ENCODE data around the gene PAIP2B.

Gene PAIP2B

DNA sequence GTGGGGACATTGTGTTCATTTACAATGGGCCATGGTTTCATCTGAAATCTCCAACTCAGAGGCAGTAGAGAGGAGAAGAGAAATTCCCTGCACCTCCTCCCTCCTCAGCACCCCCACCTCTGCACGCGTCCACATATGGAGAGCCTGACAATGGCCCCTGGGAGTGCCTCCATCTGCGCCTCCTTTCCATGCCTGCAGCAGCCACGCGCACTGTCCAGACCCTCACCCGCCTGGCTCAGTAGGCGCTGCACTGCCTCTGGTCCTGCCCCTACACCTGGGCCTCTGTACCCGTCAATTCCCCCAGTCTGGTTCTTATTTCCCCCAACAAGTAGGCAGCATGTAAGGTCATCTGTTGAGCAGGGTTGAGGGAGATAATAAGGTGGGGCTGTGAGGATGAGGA is 72.6 kb downstream of the PAIP2B start:
- POLR2A ChIA-PET: interaction anchor here (0.9 kb wide), 1 partner anchor 23 kb away, joined by 4 read pairs; no protein-coding TSS in a partner anchor
- DNase-seq (ENCODE audit: extremely low spot score): no peak
- CTCF ChIA-PET: interaction anchor here (0.6 to 3.7 kb wide), 2 partner anchors 13 to 53 kb away, joined by 3 to 11 read pairs; no protein-coding TSS in a partner anchor
- TF ChIP-seq TARDBP (IDR thresholded peaks at IDR 0.05): no peak
- no peak for TF ChIP-seq SP1 (IDR thresholded peaks at IDR 0.05)
- no peak for TF ChIP-seq FOXM1 (IDR thresholded peaks at IDR 0.05; ENCODE audit: borderline replicate concordance)
- TF ChIP-seq L3MBTL2 (conservative IDR thresholded peaks at IDR 0.05): no peak

DNA sequence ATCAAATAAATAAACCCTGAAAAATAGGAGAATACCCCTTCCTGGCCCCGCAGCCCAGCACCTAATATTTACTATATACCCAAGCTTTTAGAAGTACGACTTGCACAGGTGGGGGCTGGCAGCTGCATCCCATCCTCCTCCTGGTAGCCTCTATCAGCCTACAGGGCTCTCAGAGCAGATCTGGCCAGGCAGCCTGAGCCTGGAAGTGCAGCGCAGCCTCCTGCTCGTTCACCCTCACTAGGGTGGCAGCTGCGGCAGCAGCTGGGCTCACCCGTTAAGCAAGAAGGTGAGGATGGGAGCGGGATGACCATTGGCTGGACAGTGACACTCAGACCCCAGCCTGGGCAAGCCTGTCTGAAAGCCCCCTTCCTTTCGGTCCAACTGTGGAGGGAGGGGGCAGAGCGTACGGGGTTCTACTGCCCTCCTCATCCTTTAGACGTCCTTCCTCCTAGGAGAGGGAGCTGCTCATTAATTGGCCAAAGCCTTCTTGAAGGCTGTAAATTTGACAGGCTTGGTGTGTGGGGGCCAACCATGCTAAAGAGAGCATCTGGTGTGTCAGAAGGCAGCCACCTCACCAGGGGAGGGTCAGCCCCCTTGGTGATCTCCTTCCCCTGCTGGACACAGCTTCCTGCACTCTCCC is 73.2 kb downstream of the PAIP2B start:
- ChIA-PET POLR2A (no interaction called here), CTCF (interaction anchor here (3.7 kb wide), 1 partner anchor 53 kb away, joined by 11 read pairs; no protein-coding TSS in a partner anchor)
- no peak for DNase-seq (ENCODE audit: extremely low spot score)
- TF ChIP-seq FOXM1 (IDR thresholded peaks at IDR 0.05; ENCODE audit: borderline replicate concordance): no peak
- no peak for TF ChIP-seq SP1 (IDR thresholded peaks at IDR 0.05)

DNA sequence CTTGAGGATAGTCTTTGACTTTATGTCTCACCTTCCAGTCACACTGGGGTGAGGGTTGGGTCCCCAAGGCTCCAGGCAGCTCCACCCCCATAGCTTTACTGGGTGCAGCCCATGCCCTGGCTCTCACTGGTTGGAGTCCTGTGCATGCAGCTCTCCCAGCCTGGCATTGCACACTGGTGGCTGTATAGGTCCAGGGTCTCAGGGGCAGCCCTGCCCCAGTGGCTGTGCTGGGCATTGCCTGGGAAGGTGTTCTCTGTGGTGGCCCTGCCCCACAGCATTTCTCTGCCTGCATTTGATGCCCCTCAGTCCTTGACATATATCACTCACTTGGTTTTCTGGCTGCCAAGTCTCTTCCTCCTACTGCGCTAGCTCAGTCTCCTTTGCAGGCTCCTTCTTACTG is 75.3 kb downstream of the PAIP2B start:
- ChIA-PET POLR2A (interaction anchor here (1.1 kb wide), 1 partner anchor 21 kb away, joined by 4 read pairs; the partner anchor contains the start of gene MPHOSPH10), CTCF (interaction anchor here (0.9 kb wide), 1 partner anchor 72 kb away, joined by 4 read pairs; no protein-coding TSS in a partner anchor)
- DNase-seq (ENCODE audit: extremely low spot score): no peak
- no peak for TF ChIP-seq FOXM1 (IDR thresholded peaks at IDR 0.05; ENCODE audit: borderline replicate concordance)
- no peak for TF ChIP-seq LEF1 (IDR thresholded peaks at IDR 0.05; ENCODE audit: borderline replicate concordance)
- no peak for TF ChIP-seq NFRKB (IDR thresholded peaks at IDR 0.05)
- TF ChIP-seq BHLHE40 (IDR thresholded peaks at IDR 0.05; ENCODE audit: borderline replicate concordance): no peak
- no peak for TF ChIP-seq CTBP1 (IDR thresholded peaks at IDR 0.05; ENCODE audit: borderline replicate concordance)
- no peak for TF ChIP-seq ELF4 (IDR thresholded peaks at IDR 0.05)
- no peak for TF ChIP-seq HDGF (IDR thresholded peaks at IDR 0.05; ENCODE audit: borderline replicate concordance)
- no peak for TF ChIP-seq ZNF384 (IDR thresholded peaks at IDR 0.05)
- no peak for TF ChIP-seq FOXA1 (IDR thresholded peaks at IDR 0.05)
- TF ChIP-seq TARDBP (IDR thresholded peaks at IDR 0.05): no peak
- no peak for TF ChIP-seq L3MBTL2 (conservative IDR thresholded peaks at IDR 0.05)
- TF ChIP-seq, protein P1, sequence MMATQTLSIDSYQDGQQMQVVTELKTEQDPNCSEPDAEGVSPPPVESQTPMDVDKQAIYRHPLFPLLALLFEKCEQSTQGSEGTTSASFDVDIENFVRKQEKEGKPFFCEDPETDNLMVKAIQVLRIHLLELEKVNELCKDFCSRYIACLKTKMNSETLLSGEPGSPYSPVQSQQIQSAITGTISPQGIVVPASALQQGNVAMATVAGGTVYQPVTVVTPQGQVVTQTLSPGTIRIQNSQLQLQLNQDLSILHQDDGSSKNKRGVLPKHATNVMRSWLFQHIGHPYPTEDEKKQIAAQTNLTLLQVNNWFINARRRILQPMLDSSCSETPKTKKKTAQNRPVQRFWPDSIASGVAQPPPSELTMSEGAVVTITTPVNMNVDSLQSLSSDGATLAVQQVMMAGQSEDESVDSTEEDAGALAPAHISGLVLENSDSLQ (IDR thresholded peaks at IDR 0.05): no peak
- TF ChIP-seq ARNT (IDR thresholded peaks at IDR 0.05): no peak
- no peak for TF ChIP-seq SP1 (IDR thresholded peaks at IDR 0.05)
- TF ChIP-seq SUZ12 (IDR thresholded peaks at IDR 0.05): no peak
- TF ChIP-seq FOXK2 (IDR thresholded peaks at IDR 0.05): no peak

GRCh38 chr2:71150082-71150816 is 76.7 kb downstream of the PAIP2B start:
- no peak for DNase-seq (ENCODE audit: extremely low spot score)
- CTCF ChIA-PET: no interaction called here

DNA sequence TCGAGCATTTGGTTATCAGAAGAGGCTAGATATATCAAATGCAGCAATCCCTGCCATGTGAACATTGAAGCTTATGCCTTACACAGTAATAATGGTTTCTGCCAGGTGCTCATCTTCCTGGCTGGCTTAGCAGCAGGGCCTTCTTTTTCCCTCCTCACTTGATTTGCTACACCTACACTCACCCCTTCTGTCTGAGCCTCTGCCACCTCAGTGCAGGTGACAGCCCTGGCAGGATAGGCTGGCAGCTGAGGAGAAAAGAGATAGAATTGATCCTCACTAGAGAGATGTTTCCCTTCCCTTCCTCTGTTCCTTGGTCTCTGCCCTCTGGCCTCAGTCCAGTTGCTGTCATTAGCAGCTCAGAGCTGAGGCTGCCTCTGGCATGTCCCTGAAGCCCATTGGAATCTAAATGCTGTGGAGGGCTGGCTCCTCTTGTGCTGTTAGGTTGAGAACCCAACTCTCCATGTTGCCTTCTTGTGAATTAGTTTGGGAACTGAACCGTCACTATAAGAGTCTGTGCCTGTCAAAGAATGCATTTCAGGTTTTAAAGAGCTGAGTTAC is 78.3 kb downstream of the PAIP2B start:
- ChIA-PET CTCF (interaction anchor here (1.2 kb wide), 1 partner anchor 9 kb away, joined by 3 read pairs; no protein-coding TSS in a partner anchor), POLR2A (interaction anchor here (0.5 to 0.8 kb wide), 2 partner anchors 18 to 890 kb away, joined by 3 read pairs; no protein-coding TSS in a partner anchor)
- no peak for TF ChIP-seq FOXK2 (IDR thresholded peaks at IDR 0.05)
- TF ChIP-seq HDGF (IDR thresholded peaks at IDR 0.05; ENCODE audit: borderline replicate concordance): no peak
- no peak for TF ChIP-seq FOXA1 (IDR thresholded peaks at IDR 0.05)
- TF ChIP-seq L3MBTL2 (conservative IDR thresholded peaks at IDR 0.05): no peak
- TF ChIP-seq SP1 (IDR thresholded peaks at IDR 0.05): no peak
- TF ChIP-seq SUZ12 (IDR thresholded peaks at IDR 0.05): no peak
- TF ChIP-seq, protein P1 (IDR thresholded peaks at IDR 0.05): no peak
- TF ChIP-seq NFRKB (IDR thresholded peaks at IDR 0.05): no peak
- no peak for TF ChIP-seq TARDBP (IDR thresholded peaks at IDR 0.05)
- TF ChIP-seq ELF4 (IDR thresholded peaks at IDR 0.05): no peak
- no peak for TF ChIP-seq CTBP1 (IDR thresholded peaks at IDR 0.05; ENCODE audit: borderline replicate concordance)
- TF ChIP-seq BHLHE40 (IDR thresholded peaks at IDR 0.05; ENCODE audit: borderline replicate concordance): no peak
- no peak for TF ChIP-seq LEF1 (IDR thresholded peaks at IDR 0.05; ENCODE audit: borderline replicate concordance)
- TF ChIP-seq FOXM1 (IDR thresholded peaks at IDR 0.05; ENCODE audit: borderline replicate concordance): no peak
- TF ChIP-seq ARNT (IDR thresholded peaks at IDR 0.05): no peak
- TF ChIP-seq ZNF384 (IDR thresholded peaks at IDR 0.05): no peak

More at GRCh38 chr2:71150082-71150816, 76.7 kb downstream of the PAIP2B start:
- POLR2A ChIA-PET: no interaction called here
- no peak for TF ChIP-seq L3MBTL2 (conservative IDR thresholded peaks at IDR 0.05)
- no peak for TF ChIP-seq NFRKB (IDR thresholded peaks at IDR 0.05)
- TF ChIP-seq HDGF (IDR thresholded peaks at IDR 0.05; ENCODE audit: borderline replicate concordance): no peak
- TF ChIP-seq BHLHE40 (IDR thresholded peaks at IDR 0.05; ENCODE audit: borderline replicate concordance): no peak
- TF ChIP-seq ZNF384 (IDR thresholded peaks at IDR 0.05): no peak
- TF ChIP-seq ARNT (IDR thresholded peaks at IDR 0.05): no peak

GRCh38 chr2:71143782-71144181 is 83.1 kb downstream of the PAIP2B start:
- ChIA-PET POLR2A (interaction anchor here (2.7 kb wide), 1 partner anchor 13 kb away, joined by 10 read pairs; the partner anchor contains the start of genes MCEE and MPHOSPH10), CTCF (no interaction called here)
- DNase-seq (ENCODE audit: extremely low spot score): no peak
- TF ChIP-seq ELF4 (IDR thresholded peaks at IDR 0.05) (no peak), SUZ12 (IDR thresholded peaks at IDR 0.05) (no peak), L3MBTL2 (conservative IDR thresholded peaks at IDR 0.05) (no peak), BHLHE40 (IDR thresholded peaks at IDR 0.05; ENCODE audit: borderline replicate concordance) (no peak), FOXK2 (IDR thresholded peaks at IDR 0.05) (no peak), ZNF384 (IDR thresholded peaks at IDR 0.05) (no peak), FOXM1 (IDR thresholded peaks at IDR 0.05; ENCODE audit: borderline replicate concordance) (no peak), CTBP1 (IDR thresholded peaks at IDR 0.05; ENCODE audit: borderline replicate concordance) (no peak), LEF1 (IDR thresholded peaks at IDR 0.05; ENCODE audit: borderline replicate concordance) (no peak), NFRKB (IDR thresholded peaks at IDR 0.05) (no peak), SP1 (IDR thresholded peaks at IDR 0.05) (no peak), HDGF (IDR thresholded peaks at IDR 0.05; ENCODE audit: borderline replicate concordance) (no peak), TARDBP (IDR thresholded peaks at IDR 0.05) (no peak), FOXA1 (IDR thresholded peaks at IDR 0.05) (no peak)
- TF ChIP-seq, protein P1 (IDR thresholded peaks at IDR 0.05): no peak

More for the DNA sequence above, 78.3 kb downstream of the PAIP2B start:
- no peak for DNase-seq (ENCODE audit: extremely low spot score)

Measured in HEK293T (cell line).